GM12872 (cell line): ENCODE measurements around the gene RAVER2.

Source experiments
- CTCF ChIP-seq: IDR thresholded peaks from 3 replicates; pipeline ENCODE4 v1.5.1; 2011; ENCODE audit warnings: low read depth, mild to moderate bottlenecking, low read length, moderate library complexity; ENCODE audit not compliant: insufficient read depth

Gene RAVER2

DNA sequence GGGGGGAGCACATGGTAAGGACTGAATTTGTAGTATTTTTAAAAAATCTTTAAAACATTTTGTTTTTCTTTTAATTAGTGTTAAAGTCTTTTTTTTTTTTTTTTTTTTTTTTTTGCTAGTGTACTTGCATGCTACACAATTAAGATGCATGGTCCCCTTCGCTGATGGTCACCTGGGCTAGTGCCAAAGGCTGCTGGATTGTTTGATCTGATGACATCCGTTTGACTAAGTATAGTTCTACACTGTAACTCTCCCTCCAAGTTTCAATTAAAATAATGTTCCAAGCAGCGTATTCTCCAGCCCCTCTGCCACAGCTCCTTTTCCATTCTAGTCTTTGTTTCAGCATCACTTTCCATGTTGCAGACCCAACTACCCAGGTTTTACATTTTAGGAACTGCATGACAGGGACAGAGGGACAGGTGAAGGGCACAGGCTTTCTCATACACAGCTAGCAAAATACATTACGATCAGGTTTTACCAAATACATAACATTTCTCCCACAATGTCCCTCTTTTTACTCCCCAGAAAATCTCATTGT is 852 bp upstream of the RAVER2 start:
- TF ChIP-seq CTCF: no peak

GRCh38 chr1:64745181-64745985 is 508 bp downstream of the RAVER2 start:
- no peak for TF ChIP-seq CTCF

- TF ChIP-seq CTCF: no peak
These were observed 1.4 kb downstream of the RAVER2 start for GRCh38 chr1:64745986-64746940.

DNA sequence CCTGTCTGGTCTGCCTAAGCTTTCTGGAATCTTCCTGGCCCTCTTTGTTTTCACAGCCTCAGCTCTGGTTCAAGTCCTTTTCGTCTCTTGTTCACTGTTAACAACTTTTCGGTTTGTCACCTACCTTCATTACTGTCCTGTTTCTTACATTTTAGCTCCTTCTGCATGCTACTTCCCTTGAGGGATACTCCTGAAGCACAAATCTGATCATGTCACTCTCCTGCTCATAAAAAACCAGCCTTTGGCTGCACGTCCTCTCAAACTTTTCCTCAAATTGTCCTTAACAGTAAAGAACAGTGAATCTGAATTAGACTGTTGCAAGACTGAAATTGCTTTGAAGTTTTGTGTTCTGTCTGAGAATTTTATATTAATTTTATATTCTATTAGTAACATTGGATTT is 3.3 kb downstream of the RAVER2 start:
- no peak for TF ChIP-seq CTCF

- TF ChIP-seq CTCF: no peak
These were observed 3.8 kb downstream of the RAVER2 start for GRCh38 chr1:64748706-64749105.

DNA sequence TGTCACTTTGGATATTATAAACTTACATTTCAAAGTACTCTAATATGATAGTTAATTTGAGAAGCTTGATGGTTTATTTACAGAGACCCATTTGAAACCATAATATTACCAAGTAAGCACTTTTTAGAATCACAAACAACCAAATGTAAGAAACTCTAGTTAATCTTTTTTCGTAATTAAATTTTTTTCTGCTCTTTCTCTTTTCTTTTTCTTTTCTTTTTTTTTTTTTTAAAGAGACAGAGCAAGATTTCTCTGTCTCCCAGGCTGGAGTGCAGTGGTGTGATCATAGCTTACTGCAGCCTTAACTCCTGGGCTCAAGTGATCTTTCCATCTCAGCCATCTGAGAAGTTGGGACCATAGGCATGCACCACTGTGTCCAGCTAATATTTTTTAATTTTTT is 5.2 kb downstream of the RAVER2 start:
- TF ChIP-seq CTCF: no peak

DNA sequence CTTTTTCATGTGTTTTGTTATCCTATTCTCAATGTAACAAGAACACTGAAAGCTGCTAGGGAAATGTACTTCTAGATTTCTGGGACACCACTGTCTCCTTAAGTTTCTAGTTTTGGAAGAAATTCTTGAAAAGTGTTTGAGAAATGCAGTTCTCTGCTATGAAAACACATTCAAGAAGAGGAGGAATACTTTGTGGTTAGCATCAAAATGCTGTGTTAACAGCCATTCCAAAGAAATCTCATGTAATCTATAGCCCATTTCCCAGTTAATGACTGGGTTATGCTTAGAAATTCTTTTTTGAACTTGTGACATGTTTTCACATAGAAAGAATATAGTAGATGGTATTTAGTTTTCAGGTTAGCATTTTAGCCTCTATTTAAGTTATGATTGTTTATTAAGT is 6.0 kb downstream of the RAVER2 start:
- TF ChIP-seq CTCF: no peak
